Measurements from ENCODE around the gene ZNF750. TPM values are rescaled to one million over a fixed set of nuclear protein-coding genes. Genes with fewer than 3 reads are reported as not detected.

The ZNF750 gene
- polyA plus RNA-seq, 1 donor (not counting 4 experiments of a cell fraction or from before 2014, with no cell fraction given): 5.5 TPM

- H3K27me3 ChIP-seq (ENCODE audit: control insufficient read depth, extremely low read depth, insufficient read depth, low read length): no peaks in the 10 kb centered on the region
- dilution Hi-C loops (cut with MboI; ENCODE audit: extremely low pct_ligation_motif_present, low sequenced_read_pairs): no loop called here
- no peak overlapping the region for H3K9ac ChIP-seq (ENCODE audit: control insufficient read depth, extremely low read depth, insufficient read depth, low read length)
- H3K4me3 ChIP-seq (ENCODE audit: control insufficient read depth in 2 of 3, extremely low read depth in 1 of 3, insufficient read depth in 2 of 3, low read depth in 1 of 3, low read length in 3 of 3): no peak overlapping the region
- H4K20me1 ChIP-seq (ENCODE audit: control insufficient read depth, extremely low read depth, insufficient read depth, low read length): peaks cover 1% of the 10 kb centered on the region
- peaks cover 10% of the 10 kb centered on the region for H3K79me2 ChIP-seq (ENCODE audit: control insufficient read depth, insufficient read depth, low read length)
- no peaks in the 10 kb centered on the region for H3K9me1 ChIP-seq (ENCODE audit: control insufficient read depth, extremely low read depth, insufficient read depth, low read length)
- H3K4me2 ChIP-seq (ENCODE audit: control insufficient read depth, extremely low read depth, insufficient read depth, low read depth, low read length): no peak overlapping the region
- H3K27ac ChIP-seq (ENCODE audit: control insufficient read depth, insufficient read depth, low read length): no peak overlapping the region
- H3K36me3 ChIP-seq (ENCODE audit: control insufficient read depth in 2 of 2, extremely low read depth in 1 of 2, insufficient read depth in 2 of 2, low read length in 2 of 2): peaks cover 10 to 20% of the 10 kb centered on the region in 2 experiments
- H3K9me3 ChIP-seq (ENCODE audit: control insufficient read depth, low read depth, low read length): no peaks in the 10 kb centered on the region
- TF ChIP-seq, protein P1, sequence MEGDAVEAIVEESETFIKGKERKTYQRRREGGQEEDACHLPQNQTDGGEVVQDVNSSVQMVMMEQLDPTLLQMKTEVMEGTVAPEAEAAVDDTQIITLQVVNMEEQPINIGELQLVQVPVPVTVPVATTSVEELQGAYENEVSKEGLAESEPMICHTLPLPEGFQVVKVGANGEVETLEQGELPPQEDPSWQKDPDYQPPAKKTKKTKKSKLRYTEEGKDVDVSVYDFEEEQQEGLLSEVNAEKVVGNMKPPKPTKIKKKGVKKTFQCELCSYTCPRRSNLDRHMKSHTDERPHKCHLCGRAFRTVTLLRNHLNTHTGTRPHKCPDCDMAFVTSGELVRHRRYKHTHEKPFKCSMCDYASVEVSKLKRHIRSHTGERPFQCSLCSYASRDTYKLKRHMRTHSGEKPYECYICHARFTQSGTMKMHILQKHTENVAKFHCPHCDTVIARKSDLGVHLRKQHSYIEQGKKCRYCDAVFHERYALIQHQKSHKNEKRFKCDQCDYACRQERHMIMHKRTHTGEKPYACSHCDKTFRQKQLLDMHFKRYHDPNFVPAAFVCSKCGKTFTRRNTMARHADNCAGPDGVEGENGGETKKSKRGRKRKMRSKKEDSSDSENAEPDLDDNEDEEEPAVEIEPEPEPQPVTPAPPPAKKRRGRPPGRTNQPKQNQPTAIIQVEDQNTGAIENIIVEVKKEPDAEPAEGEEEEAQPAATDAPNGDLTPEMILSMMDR (optimal IDR thresholded peaks at IDR 0.05 in 1 of 3, IDR thresholded peaks at IDR 0.05 in 1 of 3, conservative IDR thresholded peaks at IDR 0.05 in 1 of 3; ENCODE audit: extremely low read depth in 1 of 3, insufficient read depth in 2 of 3, low read length in 3 of 3): no peak
- no peak for TF ChIP-seq EZH2 (IDR thresholded peaks at IDR 0.05; ENCODE audit: low read length)
- FAIRE-seq: no peak
- peaks cover 12% of the 10 kb centered on the region for H3K4me1 ChIP-seq (ENCODE audit: control insufficient read depth, extremely low read depth, insufficient read depth, low read length)
- no peak overlapping the region for H2AFZ ChIP-seq (ENCODE audit: control insufficient read depth, low read length)
- no peak for DNase-seq (ENCODE audit: low read depth, low spot score)
These were observed 7.4 kb downstream of the ZNF750 start for GRCh38 chr17:82832411-82832810.

DNA sequence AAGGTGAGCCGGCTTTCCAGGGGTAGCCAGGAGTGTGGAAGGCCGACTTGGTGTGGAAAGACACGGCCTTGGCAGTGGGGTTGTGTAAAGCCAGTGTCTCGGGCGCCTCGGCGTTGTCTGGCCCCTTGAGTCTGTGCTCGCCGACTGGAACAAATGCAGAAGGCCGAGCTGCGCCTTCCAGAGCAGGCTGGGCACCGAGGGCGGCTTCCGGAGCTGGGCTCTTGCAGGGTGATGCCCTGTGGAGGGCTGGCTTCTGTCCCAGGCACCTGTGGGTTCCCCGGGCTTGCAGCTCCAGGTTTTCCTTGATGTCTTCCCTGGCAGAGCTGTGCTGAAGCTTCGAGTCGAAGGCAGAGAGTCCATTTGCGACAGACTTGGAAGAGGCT, 8.0 kb downstream of the ZNF750 start:
- H3K4me2 ChIP-seq (ENCODE audit: control insufficient read depth, extremely low read depth, insufficient read depth, low read depth, low read length): no peak overlapping the region
- no peak for TF ChIP-seq EZH2 (IDR thresholded peaks at IDR 0.05; ENCODE audit: low read length)
- TF ChIP-seq, protein P1 (optimal IDR thresholded peaks at IDR 0.05 in 1 of 3, IDR thresholded peaks at IDR 0.05 in 1 of 3, conservative IDR thresholded peaks at IDR 0.05 in 1 of 3; ENCODE audit: extremely low read depth in 1 of 3, insufficient read depth in 2 of 3, low read length in 3 of 3): no peak
- no peak overlapping the region for H2AFZ ChIP-seq (ENCODE audit: control insufficient read depth, low read length)
- no peaks in the 10 kb centered on the region for H3K27me3 ChIP-seq (ENCODE audit: control insufficient read depth, extremely low read depth, insufficient read depth, low read length)
- H4K20me1 ChIP-seq (ENCODE audit: control insufficient read depth, extremely low read depth, insufficient read depth, low read length): peaks cover 6% of the 10 kb centered on the region
- no peak overlapping the region for H3K27ac ChIP-seq (ENCODE audit: control insufficient read depth, insufficient read depth, low read length)
- dilution Hi-C loops (cut with MboI; ENCODE audit: extremely low pct_ligation_motif_present, low sequenced_read_pairs): no loop called here
- peaks cover 8% of the 10 kb centered on the region for H3K79me2 ChIP-seq (ENCODE audit: control insufficient read depth, insufficient read depth, low read length)
- FAIRE-seq (no peak), DNase-seq (ENCODE audit: low read depth, low spot score) (no peak)
- H3K9ac ChIP-seq (ENCODE audit: control insufficient read depth, extremely low read depth, insufficient read depth, low read length): no peak overlapping the region
- peaks cover 11 to 24% of the 10 kb centered on the region in 2 experiments for H3K36me3 ChIP-seq (ENCODE audit: control insufficient read depth in 2 of 2, extremely low read depth in 1 of 2, insufficient read depth in 2 of 2, low read length in 2 of 2)
- H3K9me1 ChIP-seq (ENCODE audit: control insufficient read depth, extremely low read depth, insufficient read depth, low read length): no peaks in the 10 kb centered on the region
- H3K9me3 ChIP-seq (ENCODE audit: control insufficient read depth, low read depth, low read length): no peaks in the 10 kb centered on the region
- no peak overlapping the region for H3K4me3 ChIP-seq (ENCODE audit: control insufficient read depth in 2 of 3, extremely low read depth in 1 of 3, insufficient read depth in 2 of 3, low read depth in 1 of 3, low read length in 3 of 3)
- peaks cover 10% of the 10 kb centered on the region for H3K4me1 ChIP-seq (ENCODE audit: control insufficient read depth, extremely low read depth, insufficient read depth, low read length)

All from keratinocyte (primary cell).